GM20000 (cell line): ENCODE results near the gene USF1.

Experiments used
- DNase-seq: peaks from one replicate; pipeline ENCODE4 v3.0.0; 2012; ENCODE audit warnings: low spot score
- TF ChIP-seq, protein P1 (sequence below): IDR thresholded peaks from 2 replicates; pipeline ENCODE4 v1.5.1; 2012; ENCODE audit warnings: mild to moderate bottlenecking, control low read depth; ENCODE audit errors: extremely low read depth, missing control alignments

Gene USF1

GRCh38 chr1:161083748-161084596 is 38.2 kb upstream of the USF1 start:
- TF ChIP-seq, protein P1, sequence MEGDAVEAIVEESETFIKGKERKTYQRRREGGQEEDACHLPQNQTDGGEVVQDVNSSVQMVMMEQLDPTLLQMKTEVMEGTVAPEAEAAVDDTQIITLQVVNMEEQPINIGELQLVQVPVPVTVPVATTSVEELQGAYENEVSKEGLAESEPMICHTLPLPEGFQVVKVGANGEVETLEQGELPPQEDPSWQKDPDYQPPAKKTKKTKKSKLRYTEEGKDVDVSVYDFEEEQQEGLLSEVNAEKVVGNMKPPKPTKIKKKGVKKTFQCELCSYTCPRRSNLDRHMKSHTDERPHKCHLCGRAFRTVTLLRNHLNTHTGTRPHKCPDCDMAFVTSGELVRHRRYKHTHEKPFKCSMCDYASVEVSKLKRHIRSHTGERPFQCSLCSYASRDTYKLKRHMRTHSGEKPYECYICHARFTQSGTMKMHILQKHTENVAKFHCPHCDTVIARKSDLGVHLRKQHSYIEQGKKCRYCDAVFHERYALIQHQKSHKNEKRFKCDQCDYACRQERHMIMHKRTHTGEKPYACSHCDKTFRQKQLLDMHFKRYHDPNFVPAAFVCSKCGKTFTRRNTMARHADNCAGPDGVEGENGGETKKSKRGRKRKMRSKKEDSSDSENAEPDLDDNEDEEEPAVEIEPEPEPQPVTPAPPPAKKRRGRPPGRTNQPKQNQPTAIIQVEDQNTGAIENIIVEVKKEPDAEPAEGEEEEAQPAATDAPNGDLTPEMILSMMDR: no peak
- DNase-seq: no peak

GRCh38 chr1:161082996-161083747 is 37.4 kb upstream of the USF1 start:
- TF ChIP-seq, protein P1: no peak
- no peak for DNase-seq

DNA sequence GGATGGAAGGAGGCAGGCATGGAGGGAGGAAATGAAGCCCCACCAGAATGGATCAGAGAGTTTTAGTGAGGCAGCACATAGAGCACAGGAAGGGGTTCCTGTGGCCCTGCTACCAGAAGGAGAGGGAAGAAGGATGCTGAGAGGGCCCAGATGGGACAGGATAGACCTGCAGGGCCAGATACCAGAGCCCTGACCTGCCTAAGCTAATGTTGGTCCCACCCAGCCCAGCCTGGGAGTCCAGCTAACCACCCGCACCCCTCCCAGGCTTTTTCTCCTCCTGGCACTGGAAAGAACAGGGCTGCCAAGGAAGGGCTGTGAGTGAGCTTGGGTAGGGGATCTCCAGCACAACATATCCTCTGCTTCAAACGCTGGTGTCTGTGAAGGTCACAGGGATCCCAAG is 36.7 kb upstream of the USF1 start:
- TF ChIP-seq, protein P1: no peak
- DNase-seq: no peak

GRCh38 chr1:161081519-161081918 is 35.7 kb upstream of the USF1 start:
- TF ChIP-seq, protein P1: no peak
- no peak for DNase-seq

DNA sequence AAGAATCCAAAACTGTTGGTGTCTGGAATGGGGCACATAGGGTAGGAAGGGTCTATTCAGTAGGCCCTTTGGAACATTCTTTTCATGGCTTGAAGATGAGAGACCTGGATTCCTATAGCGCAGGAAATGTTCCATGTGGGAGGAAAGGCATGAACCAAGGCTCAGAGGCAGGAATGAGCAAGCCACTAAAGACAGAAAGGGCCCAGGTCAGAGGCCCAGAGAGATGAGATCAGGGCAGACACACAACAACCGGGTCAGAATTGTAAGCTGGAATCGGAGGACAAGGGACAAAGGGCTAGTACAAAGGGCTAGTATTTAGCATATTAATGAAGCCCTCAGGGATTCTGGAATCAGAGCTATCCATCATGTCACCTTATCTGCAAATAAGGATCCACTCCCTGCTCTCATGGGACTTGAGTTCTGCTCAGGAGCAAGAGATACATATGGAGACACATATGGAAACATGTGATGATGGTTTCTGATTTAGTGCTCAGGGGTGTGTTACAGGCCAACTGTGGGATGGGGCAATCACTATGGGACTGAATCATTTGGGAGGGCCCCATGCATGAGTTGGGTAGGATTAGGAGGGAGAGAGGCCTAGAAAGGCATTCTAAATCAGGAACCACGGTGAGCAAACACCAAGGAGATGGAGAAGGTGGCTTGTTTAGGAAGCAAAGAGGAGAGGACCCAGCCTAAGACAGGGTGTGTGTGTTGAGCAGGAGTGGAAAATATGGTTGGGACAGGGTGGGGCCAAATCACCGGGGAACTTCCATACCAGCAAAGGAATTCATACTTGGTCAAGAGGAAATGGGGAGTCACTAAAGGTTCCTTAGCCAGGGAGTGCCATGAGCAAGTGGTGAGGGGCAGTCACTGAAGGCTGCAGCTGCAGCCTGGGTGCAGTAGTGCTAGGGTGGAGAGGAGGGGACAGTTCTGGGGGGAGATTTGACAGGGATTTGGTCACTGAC is 34.9 kb upstream of the USF1 start:
- TF ChIP-seq, protein P1: no peak
- no peak for DNase-seq

- TF ChIP-seq, protein P1: no peak
- no peak for DNase-seq
These were observed 33.8 kb upstream of the USF1 start for GRCh38 chr1:161079436-161080110.
